Testis (tissue), 2 donors: ENCODE results near the gene CXCL10.

Source experiments
- CTCF ChIP-seq, 3 experiments: fragments of 450-650 bp in 2 of 3; fragments of 200-600 bp in 1 of 3; sonication (generic) in 1 of 3; IDR thresholded peaks; one replicate each; pipeline ENCODE4 v1.5.1; 2016 to 2019; ENCODE audit warnings: antibody characterized with exemption in 3 of 3, mild to moderate bottlenecking in 2 of 3, moderate library complexity in 1 of 3
- POLR2A ChIP-seq: fragments of 450-650 bp; IDR thresholded peaks from one replicate; pipeline ENCODE4 v1.6.1; 2017; ENCODE audit warnings: antibody characterized with exemption, mild to moderate bottlenecking, moderate library complexity

GRCh38 chr4:76060506-76060905 lies 37.2 kb upstream of the CXCL10 start:
- TF ChIP-seq CTCF (IDR thresholded peaks at IDR 0.05) (no peak), POLR2A (no peak)
